ENCODE results near the gene CDCA4.

The CDCA4 gene

DNA sequence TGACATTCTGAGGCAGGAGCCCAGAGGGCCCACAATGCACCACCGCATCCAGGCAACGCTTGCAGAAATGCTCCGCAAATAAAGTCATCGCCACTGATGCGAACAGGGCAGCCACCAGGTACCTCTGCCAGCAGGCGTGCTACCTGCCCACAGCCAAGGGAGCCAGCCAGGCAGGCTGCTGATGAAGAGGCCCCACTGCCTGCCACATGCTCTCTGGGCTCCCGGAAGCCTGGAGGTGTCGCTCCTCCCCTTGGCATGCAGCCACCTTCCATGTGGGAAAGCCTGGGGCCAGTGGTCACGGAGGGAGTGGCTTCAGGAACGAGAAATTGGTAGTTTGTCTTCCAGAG lies 29.6 kb upstream of the CDCA4 start:
- H3K9ac ChIP-seq (ENCODE audit: low read depth, low read length), result no peak overlapping the region
- no peak for DNase-seq

DNA sequence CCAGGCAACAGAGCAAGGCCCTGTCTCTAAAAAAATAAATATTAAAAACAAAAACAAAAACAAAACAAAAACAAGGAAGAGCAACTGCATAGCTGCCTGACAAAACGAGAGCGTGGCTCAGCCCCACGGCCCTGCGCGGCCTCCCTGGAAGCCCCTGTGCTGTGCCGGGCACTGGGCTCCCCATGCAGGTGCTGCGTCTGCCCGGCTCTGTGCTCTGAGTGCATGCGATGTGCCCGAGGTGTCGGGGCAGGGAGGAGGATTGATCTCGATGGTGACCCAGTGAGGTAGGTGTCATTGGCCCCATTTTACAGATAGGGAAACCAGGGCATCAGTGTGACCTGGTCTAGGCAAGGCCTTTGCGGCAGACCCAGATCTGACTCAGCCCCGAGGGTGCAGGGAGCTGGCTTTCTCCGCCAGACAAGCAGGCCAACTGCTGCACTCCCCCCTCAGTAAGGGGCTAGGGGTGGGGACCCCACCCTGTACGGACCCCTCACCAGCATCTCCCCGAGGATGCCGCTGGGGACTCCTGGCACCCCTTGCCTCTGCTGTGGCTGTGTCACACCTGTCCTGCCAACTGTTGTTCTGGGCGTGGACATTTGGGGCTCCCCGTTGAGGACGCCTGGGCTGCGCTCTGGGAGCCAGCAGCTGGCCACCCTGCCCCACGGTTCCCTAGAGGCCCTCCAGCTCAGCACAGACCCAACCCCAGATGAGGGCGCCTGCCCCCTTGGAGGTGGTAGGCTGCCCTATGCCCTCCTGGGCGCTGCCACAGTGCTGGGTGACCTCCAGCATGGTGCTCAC lies 29.1 kb upstream of the CDCA4 start:
- H3K4me2 ChIP-seq (ENCODE audit: insufficient read depth, low read length), result no peak overlapping the region
- DNase-seq (no peak), ATAC-seq (ENCODE audit: insufficient read depth, low read depth) (no peak)
- H4K20me1 ChIP-seq (ENCODE audit: insufficient read depth, low read length), result no peaks in the 10 kb centered on the region; the same call in 1 of the 2 replicates
- TF ChIP-seq, protein P1, sequence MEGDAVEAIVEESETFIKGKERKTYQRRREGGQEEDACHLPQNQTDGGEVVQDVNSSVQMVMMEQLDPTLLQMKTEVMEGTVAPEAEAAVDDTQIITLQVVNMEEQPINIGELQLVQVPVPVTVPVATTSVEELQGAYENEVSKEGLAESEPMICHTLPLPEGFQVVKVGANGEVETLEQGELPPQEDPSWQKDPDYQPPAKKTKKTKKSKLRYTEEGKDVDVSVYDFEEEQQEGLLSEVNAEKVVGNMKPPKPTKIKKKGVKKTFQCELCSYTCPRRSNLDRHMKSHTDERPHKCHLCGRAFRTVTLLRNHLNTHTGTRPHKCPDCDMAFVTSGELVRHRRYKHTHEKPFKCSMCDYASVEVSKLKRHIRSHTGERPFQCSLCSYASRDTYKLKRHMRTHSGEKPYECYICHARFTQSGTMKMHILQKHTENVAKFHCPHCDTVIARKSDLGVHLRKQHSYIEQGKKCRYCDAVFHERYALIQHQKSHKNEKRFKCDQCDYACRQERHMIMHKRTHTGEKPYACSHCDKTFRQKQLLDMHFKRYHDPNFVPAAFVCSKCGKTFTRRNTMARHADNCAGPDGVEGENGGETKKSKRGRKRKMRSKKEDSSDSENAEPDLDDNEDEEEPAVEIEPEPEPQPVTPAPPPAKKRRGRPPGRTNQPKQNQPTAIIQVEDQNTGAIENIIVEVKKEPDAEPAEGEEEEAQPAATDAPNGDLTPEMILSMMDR (IDR thresholded peaks at IDR 0.05; ENCODE audit: borderline replicate concordance, extremely low read depth, low read length, poor library complexity, severe bottlenecking), result no peak
- TF ChIP-seq EZH2 (IDR thresholded peaks at IDR 0.05; ENCODE audit: borderline replicate concordance, low read depth, low read length, severe bottlenecking), result no peak
- no peak overlapping the region for H3K4me3 ChIP-seq (ENCODE audit: low read depth in 1 of 2, low read length in 2 of 2)
- H2AFZ ChIP-seq (ENCODE audit: low read depth, low read length), result no peak overlapping the region
- H3K36me3 ChIP-seq (ENCODE audit: insufficient read depth, low read length), result no peaks in the 10 kb centered on the region
- H3K4me1 ChIP-seq (ENCODE audit: insufficient read depth, low read length), result peaks cover 9% of the 10 kb centered on the region
- H3K27ac ChIP-seq (ENCODE audit: low read length), result no peak overlapping the region
- H3K9me3 ChIP-seq (ENCODE audit: insufficient read depth, low read length, severe bottlenecking), result no peaks in the 10 kb centered on the region
- no peaks in the 10 kb centered on the region for H3K79me2 ChIP-seq (ENCODE audit: insufficient read depth, low read length)
- H3K27me3 ChIP-seq (ENCODE audit: insufficient read depth, low read length, poor library complexity), result peaks cover 1% of the 10 kb centered on the region
- H3K9ac ChIP-seq (ENCODE audit: low read depth, low read length), result no peak overlapping the region

More for the DNA sequence above, 29.6 kb upstream of the CDCA4 start:
- no peak overlapping the region for H3K4me2 ChIP-seq (ENCODE audit: insufficient read depth, low read length)
- H3K36me3 ChIP-seq (ENCODE audit: insufficient read depth, low read length), result no peaks in the 10 kb centered on the region
- no peak for ATAC-seq (ENCODE audit: insufficient read depth, low read depth)
- H2AFZ ChIP-seq (ENCODE audit: low read depth, low read length), result no peak overlapping the region
- no peaks in the 10 kb centered on the region for H3K27me3 ChIP-seq (ENCODE audit: insufficient read depth, low read length, poor library complexity)
- no peaks in the 10 kb centered on the region; the same call in 1 of the 2 replicates for H4K20me1 ChIP-seq (ENCODE audit: insufficient read depth, low read length)
- H3K4me1 ChIP-seq (ENCODE audit: insufficient read depth, low read length), result peaks cover 7% of the 10 kb centered on the region
- TF ChIP-seq, protein P1 (IDR thresholded peaks at IDR 0.05; ENCODE audit: borderline replicate concordance, extremely low read depth, low read length, poor library complexity, severe bottlenecking), result no peak
- TF ChIP-seq EZH2 (IDR thresholded peaks at IDR 0.05; ENCODE audit: borderline replicate concordance, low read depth, low read length, severe bottlenecking), result no peak
- no peak overlapping the region for H3K4me3 ChIP-seq (ENCODE audit: low read depth in 1 of 2, low read length in 2 of 2)
- H3K9me3 ChIP-seq (ENCODE audit: insufficient read depth, low read length, severe bottlenecking), result no peaks in the 10 kb centered on the region
- no peak overlapping the region for H3K27ac ChIP-seq (ENCODE audit: low read length)
- H3K79me2 ChIP-seq (ENCODE audit: insufficient read depth, low read length), result no peaks in the 10 kb centered on the region

DNA sequence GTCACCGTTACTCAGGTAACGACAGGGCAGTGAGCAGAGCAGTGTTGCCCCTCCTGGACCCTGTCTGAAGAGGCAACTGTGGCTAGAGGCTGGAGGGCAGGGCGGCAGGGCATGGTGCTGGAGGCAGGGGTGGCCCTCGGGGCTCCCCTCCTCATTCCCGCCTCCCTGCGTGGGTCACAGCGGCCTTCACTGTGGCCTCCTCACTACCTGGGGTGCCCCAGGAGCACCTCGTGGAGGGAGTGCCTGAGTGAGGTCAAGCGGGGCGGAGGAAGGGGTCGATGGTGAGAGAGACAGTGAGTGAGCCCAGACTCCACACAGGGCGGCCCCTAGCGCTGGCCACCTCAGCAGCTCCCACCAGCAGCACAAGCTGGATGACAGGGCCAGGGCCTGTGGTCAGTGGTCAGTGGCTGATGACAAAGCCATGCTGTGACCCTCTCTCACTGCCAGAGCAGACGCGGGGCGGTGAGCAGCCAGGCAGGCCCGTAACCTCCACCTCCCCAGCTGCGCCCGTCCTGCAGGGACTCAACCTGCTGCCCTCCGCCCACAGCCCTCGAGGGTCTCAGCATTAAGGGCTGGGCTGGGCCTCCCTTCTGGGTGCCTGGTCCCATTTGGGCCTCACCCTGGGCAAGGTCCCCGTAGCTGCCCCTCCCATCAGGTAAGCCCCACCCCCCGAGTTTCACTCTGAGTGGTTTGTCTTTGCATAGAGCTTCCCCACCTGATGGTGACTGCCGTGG lies 26.6 kb upstream of the CDCA4 start:
- H4K20me1 ChIP-seq (ENCODE audit: insufficient read depth, low read length), result no peaks in the 10 kb centered on the region; the same call in 1 of the 2 replicates
- H2AFZ ChIP-seq (ENCODE audit: low read depth, low read length), result no peak overlapping the region
- peaks cover 9% of the 10 kb centered on the region for H3K4me1 ChIP-seq (ENCODE audit: insufficient read depth, low read length)
- TF ChIP-seq, protein P1 (IDR thresholded peaks at IDR 0.05; ENCODE audit: borderline replicate concordance, extremely low read depth, low read length, poor library complexity, severe bottlenecking), result no peak
- TF ChIP-seq EZH2 (IDR thresholded peaks at IDR 0.05; ENCODE audit: borderline replicate concordance, low read depth, low read length, severe bottlenecking), result no peak
- H3K9ac ChIP-seq (ENCODE audit: low read depth, low read length), result no peak overlapping the region
- ATAC-seq (ENCODE audit: insufficient read depth, low read depth) (no peak), DNase-seq (no peak)
- no peak overlapping the region for H3K4me3 ChIP-seq (ENCODE audit: low read depth in 1 of 2, low read length in 2 of 2)
- H3K36me3 ChIP-seq (ENCODE audit: insufficient read depth, low read length), result no peaks in the 10 kb centered on the region
- no peaks in the 10 kb centered on the region for H3K9me3 ChIP-seq (ENCODE audit: insufficient read depth, low read length, severe bottlenecking)
- H3K27ac ChIP-seq (ENCODE audit: low read length), result no peak overlapping the region
- no peak overlapping the region for H3K4me2 ChIP-seq (ENCODE audit: insufficient read depth, low read length)
- no peaks in the 10 kb centered on the region for H3K79me2 ChIP-seq (ENCODE audit: insufficient read depth, low read length)
- H3K27me3 ChIP-seq (ENCODE audit: insufficient read depth, low read length, poor library complexity), result peaks cover 13% of the 10 kb centered on the region
